NCI-H1048 (cell line): Measurements from ENCODE around the gene IRF4.

ENCODE experiments used
- DNase-seq: peaks from one replicate; lab custom pipeline; 2025; lab: John Stamatoyannopoulos, UW

IRF4 gene

GRCh38 chr6:381742-382461 lies 9.7 kb upstream of the IRF4 start:
- no peak for DNase-seq

- DNase-seq, result no peak
Measured at GRCh38 chr6:382883-383810, 8.4 kb upstream of the IRF4 start.

GRCh38 chr6:383856-384255 lies 7.7 kb upstream of the IRF4 start:
- DNase-seq, result no peak

- no peak for DNase-seq
Measured at GRCh38 chr6:384898-385297, 6.7 kb upstream of the IRF4 start.

- no peak for DNase-seq
Measured at GRCh38 chr6:385614-386013, 5.9 kb upstream of the IRF4 start.

GRCh38 chr6:386688-387266 lies 4.8 kb upstream of the IRF4 start:
- no peak for DNase-seq

- no peak for DNase-seq
Measured at GRCh38 chr6:387293-387741, 4.2 kb upstream of the IRF4 start.

GRCh38 chr6:388202-388903 lies 3.2 kb upstream of the IRF4 start:
- no peak for DNase-seq

GRCh38 chr6:389143-389542 lies 2.4 kb upstream of the IRF4 start:
- no peak for DNase-seq

GRCh38 chr6:389622-390021 lies 1.9 kb upstream of the IRF4 start:
- DNase-seq, result no peak

- no peak for DNase-seq
Measured at GRCh38 chr6:390914-391558, 516 bp upstream of the IRF4 start.

- DNase-seq, result no peak
Measured at GRCh38 chr6:392441-393390, 1.2 kb downstream of the IRF4 start.

GRCh38 chr6:393391-394221 lies 2.1 kb downstream of the IRF4 start:
- DNase-seq, result no peak

GRCh38 chr6:394641-395289 lies 3.2 kb downstream of the IRF4 start:
- DNase-seq, result no peak

- no peak for DNase-seq
Measured at GRCh38 chr6:395432-396125, 4.0 kb downstream of the IRF4 start.

- no peak for DNase-seq
Measured at GRCh38 chr6:396126-396520, 4.6 kb downstream of the IRF4 start.

- no peak for DNase-seq
Measured at GRCh38 chr6:397056-397455, 5.5 kb downstream of the IRF4 start.

- no peak for DNase-seq
Measured at GRCh38 chr6:397604-398003, 6.1 kb downstream of the IRF4 start.

GRCh38 chr6:398065-398464 lies 6.5 kb downstream of the IRF4 start:
- no peak for DNase-seq
